ENCODE measurements around the gene FAM20C.

Gene FAM20C

GRCh38 chr7:220151-220841 lies 27.9 kb downstream of the FAM20C start:
- H3K27ac ChIP-seq (ENCODE audit: low read length) = no peak overlapping the region
- no peaks in the 10 kb centered on the region for H3K36me3 ChIP-seq (replicated peaks; ENCODE audit: low read depth, low read length)
- no peak overlapping the region for H3K4me2 ChIP-seq (ENCODE audit: low read length)
- H3K9me3 ChIP-seq (ENCODE audit: insufficient read depth, low read length) = no peaks in the 10 kb centered on the region
- no peaks in the 10 kb centered on the region for H3K4me1 ChIP-seq (ENCODE audit: low read length)
- TF ChIP-seq EZH2phosphoT487 (IDR thresholded peaks at IDR 0.05; ENCODE audit: low read depth) = no peak
- TF ChIP-seq, protein P1, sequence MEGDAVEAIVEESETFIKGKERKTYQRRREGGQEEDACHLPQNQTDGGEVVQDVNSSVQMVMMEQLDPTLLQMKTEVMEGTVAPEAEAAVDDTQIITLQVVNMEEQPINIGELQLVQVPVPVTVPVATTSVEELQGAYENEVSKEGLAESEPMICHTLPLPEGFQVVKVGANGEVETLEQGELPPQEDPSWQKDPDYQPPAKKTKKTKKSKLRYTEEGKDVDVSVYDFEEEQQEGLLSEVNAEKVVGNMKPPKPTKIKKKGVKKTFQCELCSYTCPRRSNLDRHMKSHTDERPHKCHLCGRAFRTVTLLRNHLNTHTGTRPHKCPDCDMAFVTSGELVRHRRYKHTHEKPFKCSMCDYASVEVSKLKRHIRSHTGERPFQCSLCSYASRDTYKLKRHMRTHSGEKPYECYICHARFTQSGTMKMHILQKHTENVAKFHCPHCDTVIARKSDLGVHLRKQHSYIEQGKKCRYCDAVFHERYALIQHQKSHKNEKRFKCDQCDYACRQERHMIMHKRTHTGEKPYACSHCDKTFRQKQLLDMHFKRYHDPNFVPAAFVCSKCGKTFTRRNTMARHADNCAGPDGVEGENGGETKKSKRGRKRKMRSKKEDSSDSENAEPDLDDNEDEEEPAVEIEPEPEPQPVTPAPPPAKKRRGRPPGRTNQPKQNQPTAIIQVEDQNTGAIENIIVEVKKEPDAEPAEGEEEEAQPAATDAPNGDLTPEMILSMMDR (IDR thresholded peaks at IDR 0.05; ENCODE audit: low read depth, low read length) = no peak
- no peak overlapping the region for H3K9ac ChIP-seq (ENCODE audit: low read length)
- no peaks in the 10 kb centered on the region for H3K79me2 ChIP-seq (ENCODE audit: low read length)
- no peak overlapping the region for H2AFZ ChIP-seq (ENCODE audit: low read depth, low read length)
- no peaks in the 10 kb centered on the region for H3K27me3 ChIP-seq (ENCODE audit: low read depth, low read length)
- no peak overlapping the region for H3K4me3 ChIP-seq (ENCODE audit: low read length)
- no peaks in the 10 kb centered on the region for H4K20me1 ChIP-seq (ENCODE audit: insufficient read depth, low read length)

DNA sequence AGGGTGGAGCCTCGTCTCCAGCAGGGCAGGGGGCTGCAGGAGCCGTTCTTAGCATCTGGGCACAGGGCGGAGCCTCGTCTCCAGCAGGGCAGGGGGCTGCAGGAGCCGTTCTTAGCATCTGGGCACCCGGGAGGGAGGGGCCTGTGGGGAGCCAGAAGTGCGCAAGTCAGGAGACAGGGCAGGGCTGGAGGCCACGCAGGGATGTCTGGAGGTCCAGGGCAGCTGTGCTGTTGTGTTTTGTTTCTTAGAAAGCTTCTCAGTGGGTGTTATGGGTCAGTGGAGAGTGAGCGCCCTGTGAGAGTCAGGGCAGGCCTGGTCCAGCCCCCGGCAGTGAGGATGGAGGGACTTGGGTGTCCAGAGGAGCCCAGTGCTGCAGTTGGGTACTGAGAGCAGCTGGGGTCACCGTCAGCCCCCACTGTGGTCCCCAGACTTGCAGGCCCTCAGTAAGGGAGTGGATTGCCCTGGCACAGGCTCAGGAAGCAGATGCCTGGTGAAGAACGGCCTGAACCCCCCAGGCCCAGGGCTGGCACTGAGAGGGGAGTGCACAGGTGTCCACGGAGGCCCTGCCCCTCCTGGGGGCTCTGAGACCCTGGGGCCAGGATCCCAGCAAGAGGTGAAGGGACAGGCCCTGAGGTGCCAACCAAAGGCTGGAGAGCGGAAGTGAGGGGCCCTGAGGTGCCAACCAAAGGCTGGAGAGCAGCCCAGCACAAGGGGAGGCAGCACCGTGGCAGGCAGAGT lies 29.8 kb downstream of the FAM20C start:
- H3K79me2 ChIP-seq (ENCODE audit: low read length) = no peaks in the 10 kb centered on the region
- no peaks in the 10 kb centered on the region for H3K27me3 ChIP-seq (ENCODE audit: low read depth, low read length)
- H3K9me3 ChIP-seq (ENCODE audit: insufficient read depth, low read length) = no peaks in the 10 kb centered on the region
- no peak overlapping the region for H3K4me2 ChIP-seq (ENCODE audit: low read length)
- H3K4me1 ChIP-seq (ENCODE audit: low read length) = no peaks in the 10 kb centered on the region
- no peak overlapping the region for H2AFZ ChIP-seq (ENCODE audit: low read depth, low read length)
- no peak overlapping the region for H3K4me3 ChIP-seq (ENCODE audit: low read length)
- H3K36me3 ChIP-seq (replicated peaks; ENCODE audit: low read depth, low read length) = no peaks in the 10 kb centered on the region
- no peak overlapping the region for H3K27ac ChIP-seq (ENCODE audit: low read length)
- H3K9ac ChIP-seq (ENCODE audit: low read length) = no peak overlapping the region
- H4K20me1 ChIP-seq (ENCODE audit: insufficient read depth, low read length) = no peaks in the 10 kb centered on the region
- TF ChIP-seq EZH2phosphoT487 (IDR thresholded peaks at IDR 0.05; ENCODE audit: low read depth) = no peak
- TF ChIP-seq, protein P1 (IDR thresholded peaks at IDR 0.05; ENCODE audit: low read depth, low read length) = no peak

- H3K4me3 ChIP-seq (ENCODE audit: low read length) = no peak overlapping the region
- H3K9ac ChIP-seq (ENCODE audit: low read length) = no peak overlapping the region
- no peaks in the 10 kb centered on the region for H3K9me3 ChIP-seq (ENCODE audit: insufficient read depth, low read length)
- no peak overlapping the region for H3K4me2 ChIP-seq (ENCODE audit: low read length)
- no peaks in the 10 kb centered on the region for H3K36me3 ChIP-seq (replicated peaks; ENCODE audit: low read depth, low read length)
- no peaks in the 10 kb centered on the region for H3K27me3 ChIP-seq (ENCODE audit: low read depth, low read length)
- H4K20me1 ChIP-seq (ENCODE audit: insufficient read depth, low read length) = no peaks in the 10 kb centered on the region
- H3K79me2 ChIP-seq (ENCODE audit: low read length) = no peaks in the 10 kb centered on the region
- H2AFZ ChIP-seq (ENCODE audit: low read depth, low read length) = no peak overlapping the region
- TF ChIP-seq, protein P1 (IDR thresholded peaks at IDR 0.05; ENCODE audit: low read depth, low read length) = no peak
- TF ChIP-seq EZH2phosphoT487 (IDR thresholded peaks at IDR 0.05; ENCODE audit: low read depth) = no peak
- no peak overlapping the region for H3K27ac ChIP-seq (ENCODE audit: low read length)
- no peaks in the 10 kb centered on the region for H3K4me1 ChIP-seq (ENCODE audit: low read length)
These were observed 30.3 kb downstream of the FAM20C start for GRCh38 chr7:222716-223041.

DNA sequence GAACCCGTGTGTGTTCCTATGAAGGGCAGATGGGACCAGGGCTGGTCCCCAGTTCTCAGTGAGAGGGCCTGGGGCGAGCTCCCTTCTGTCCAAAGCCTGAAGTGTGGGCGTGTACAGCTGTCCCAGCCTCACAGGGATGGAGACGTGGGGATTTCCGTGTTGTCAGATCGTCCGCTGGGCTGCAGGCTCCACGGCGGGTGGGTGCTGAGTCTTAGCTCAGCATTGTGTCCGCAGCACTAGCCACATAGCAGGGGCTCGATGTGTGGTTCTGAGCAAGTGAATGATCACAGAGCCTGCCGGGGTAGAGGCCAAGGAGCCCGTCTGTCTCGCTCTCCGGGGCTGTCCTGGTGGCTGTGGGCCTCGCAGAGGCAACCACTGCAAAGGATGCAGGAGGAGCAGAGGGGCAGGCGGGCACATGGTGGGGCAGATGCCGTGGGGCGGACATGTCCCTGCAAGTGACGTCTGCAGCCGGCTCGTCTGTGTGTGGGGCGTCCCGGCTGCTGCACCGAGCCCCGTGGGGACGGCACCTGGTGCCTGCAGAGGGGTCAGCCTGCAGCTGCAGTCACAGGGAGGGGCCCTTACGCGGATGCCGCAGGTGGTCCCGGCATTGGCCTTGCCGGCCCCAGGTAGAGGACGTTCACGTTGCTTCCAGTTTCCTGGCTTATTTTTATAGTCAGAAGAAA lies 30.9 kb downstream of the FAM20C start:
- no peaks in the 10 kb centered on the region for H3K4me1 ChIP-seq (ENCODE audit: low read length)
- no peak overlapping the region for H2AFZ ChIP-seq (ENCODE audit: low read depth, low read length)
- H3K4me2 ChIP-seq (ENCODE audit: low read length) = no peak overlapping the region
- H3K9me3 ChIP-seq (ENCODE audit: insufficient read depth, low read length) = no peaks in the 10 kb centered on the region
- H4K20me1 ChIP-seq (ENCODE audit: insufficient read depth, low read length) = no peaks in the 10 kb centered on the region
- TF ChIP-seq, protein P1 (IDR thresholded peaks at IDR 0.05; ENCODE audit: low read depth, low read length) = no peak
- no peak for TF ChIP-seq EZH2phosphoT487 (IDR thresholded peaks at IDR 0.05; ENCODE audit: low read depth)
- no peaks in the 10 kb centered on the region for H3K27me3 ChIP-seq (ENCODE audit: low read depth, low read length)
- H3K27ac ChIP-seq (ENCODE audit: low read length) = no peak overlapping the region
- no peaks in the 10 kb centered on the region for H3K79me2 ChIP-seq (ENCODE audit: low read length)
- H3K36me3 ChIP-seq (replicated peaks; ENCODE audit: low read depth, low read length) = no peaks in the 10 kb centered on the region
- H3K4me3 ChIP-seq (ENCODE audit: low read length) = no peak overlapping the region
- H3K9ac ChIP-seq (ENCODE audit: low read length) = no peak overlapping the region
